GM12878 (cell line): ENCODE results near the gene MORF4L2. TPM values are rescaled to one million over a fixed set of nuclear protein-coding genes. Genes with fewer than 3 reads are reported as not detected.
"Not testable (repeated sequence)": the region's sequence is repeated elsewhere in the genome, so short reads cannot be mapped to it uniquely, and the experiment has no call there.

ENCODE experiments used
- ATAC-seq: fragments of 200-7000 bp; cut with Tn5 transposase; 3 replicates; pipeline ENCODE4 v1.9.1; 2020; ENCODE audit warnings: mild to moderate bottlenecking, moderate library complexity
- BruUV-seq: library from RNA; stranded (reverse); fragments of 400-500 nt; replicated peaks from 2 replicates; lab custom pipeline; 2021; lab: Mats Ljungman, UMichigan
- CTCF ChIA-PET: fragments of 300-600 bp; sonication (Branson Sonifier 250); formaldehyde crosslinking; extraction: SDS; loops from one replicate; lab custom pipeline; 2021; ENCODE audit warnings: inconsistent platforms; lab: Yijun Ruan, JAX
- POLR2A ChIA-PET: fragments of 350-600 bp; formaldehyde crosslinking; extraction: SDS; loops from one replicate; lab custom pipeline; 2021; ENCODE audit warnings: inconsistent platforms; lab: Charles Lee
- RAD21 ChIA-PET: fragments of 300-600 bp; sonication (Branson Sonifier 250); formaldehyde crosslinking; loops from one replicate; lab custom pipeline; 2023; ENCODE audit warnings: antibody characterized with exemption; ENCODE audit not compliant: unreplicated experiment; lab: Charles Lee
- SMC1A ChIA-PET: fragments of 300-600 bp; sonication (Branson Sonifier 250); formaldehyde crosslinking; loops from one replicate; lab custom pipeline; 2023; ENCODE audit not compliant: unreplicated experiment, uncharacterized antibody; lab: Charles Lee
- DNase-seq: peaks from one replicate; pipeline ENCODE4 v3.0.0-alpha.2; 2011; ENCODE audit warnings: low read depth, low spot score
- FAIRE-seq: peaks from 3 replicates; lab custom pipeline; 2011; peaks lifted over from hg19 to GRCh38; lab: Jason Lieb, UNC
- H2AFZ ChIP-seq: 2 replicates; pipeline ENCODE4 v1.6.0; 2011; ENCODE audit warnings: low read depth, low read length, control low read depth; ENCODE audit not compliant: control insufficient read depth
- H3K27ac ChIP-seq: 2 replicates; pipeline ENCODE4 v1.5.1; 2011; ENCODE audit warnings: control low read depth; ENCODE audit not compliant: control insufficient read depth, insufficient read depth
- H3K27me3 ChIP-seq, 2 experiments: replicated peaks in 1 of 2; 2 replicates each; pipeline versions ENCODE4 v1.6.0 to v1.6.1; 2011; ENCODE audit warnings: low read length in 1 of 2; ENCODE audit not compliant: control insufficient read depth in 2 of 2, insufficient read depth in 2 of 2
- H3K36me3 ChIP-seq, 2 experiments: 2 replicates each; pipeline ENCODE4 v1.5.1; 2011; ENCODE audit warnings: low read length in 1 of 2; ENCODE audit not compliant: control insufficient read depth in 2 of 2, insufficient read depth in 2 of 2
- H3K4me1 ChIP-seq: 2 replicates; pipeline ENCODE4 v1.6.1; 2011; ENCODE audit warnings: mild to moderate bottlenecking, low read length, moderate library complexity, mixed read lengths; ENCODE audit not compliant: control insufficient read depth, insufficient read depth
- H3K4me2 ChIP-seq: 2 replicates; pipeline ENCODE4 v1.6.0; 2011; ENCODE audit warnings: control low read depth; ENCODE audit not compliant: control insufficient read depth, insufficient read depth
- H3K4me3 ChIP-seq: fragments of 200-600 bp; sonication (generic); 2 replicates; pipeline ENCODE4 v1.5.1; 2016
- H3K79me2 ChIP-seq: 2 replicates; pipeline ENCODE4 v1.6.0; 2011; ENCODE audit warnings: low read length; ENCODE audit not compliant: control insufficient read depth, insufficient read depth
- H3K9ac ChIP-seq: 2 replicates; pipeline ENCODE4 v1.8.0; 2011; ENCODE audit warnings: low read length, control low read depth, mixed read lengths; ENCODE audit not compliant: control insufficient read depth, insufficient read depth
- H3K9me3 ChIP-seq: replicated peaks from 3 replicates; pipeline ENCODE4 v1.5.1; 2011; ENCODE audit warnings: mild to moderate bottlenecking, low read length; ENCODE audit not compliant: control insufficient read depth, insufficient read depth
- H4K20me1 ChIP-seq: 2 replicates; pipeline ENCODE4 v1.6.0; 2011; ENCODE audit not compliant: control insufficient read depth, insufficient read depth
- DPF2 ChIP-seq: fragments of 450-650 bp; IDR thresholded peaks from 2 replicates; pipeline ENCODE4 v1.6.1; 2017; ENCODE audit warnings: mild to moderate bottlenecking
- JUNB ChIP-seq: IDR thresholded peaks from 2 replicates; pipeline ENCODE4 v1.6.1; 2016; ENCODE audit warnings: antibody characterized with exemption, mild to moderate bottlenecking
- MEF2A ChIP-seq: IDR thresholded peaks from 2 replicates; pipeline ENCODE4 v1.6.1; 2011; ENCODE audit warnings: low read depth, mild to moderate bottlenecking, low read length, moderate library complexity; ENCODE audit not compliant: insufficient read depth
- RAD21 ChIP-seq: IDR thresholded peaks from 2 replicates; pipeline ENCODE4 v1.6.1; 2011; ENCODE audit warnings: mild to moderate bottlenecking, low read depth, low read length, moderate library complexity; ENCODE audit not compliant: insufficient read depth
- TCF12 ChIP-seq: IDR thresholded peaks from 2 replicates; pipeline ENCODE4 v1.6.1; 2011; ENCODE audit warnings: low read depth, mild to moderate bottlenecking, low read length
- ZNF592 ChIP-seq: fragments of 450-650 bp; IDR thresholded peaks from 2 replicates; pipeline ENCODE4 v1.6.1; 2017; ENCODE audit warnings: mild to moderate bottlenecking, moderate library complexity
- WGBS: methylation state at CpG from one replicate; pipeline ENCODE4 v1.1.6; 2016; ENCODE audit warnings: low lambda C conversion rate; ENCODE audit not compliant: insufficient replicate concordance, insufficient coverage; ENCODE audit errors: missing lambda C conversion rate; 5-methylcytosine and 5-hydroxymethylcytosine counted together
- in situ Hi-C: fragments of 300-500 bp; cut with MboI; formaldehyde crosslinking; loops from 9 replicates; pipeline ENCODE4 v1.14.3; 2018; ENCODE audit warnings: mixed read lengths
- intact Hi-C: fragments of 100-400 bp; cut with micrococcal nuclease; formaldehyde crosslinking; loops from one replicate; pipeline ENCODE4 v1.14.2; 2022; ENCODE audit not compliant: unreplicated experiment
- polyA plus RNA-seq, 11 experiments: library from polyadenylated mRNA; depleted of rRNA in 4 of 11; unstranded in 6 of 11; stranded (reverse) in 5 of 11; fragments of >200 nt; fragmentation: Nextera tagmentation in 4 of 11; fragmentation: Illumina TruSeq in 1 of 11; extraction: Ambion mirVana in 4 of 11; extraction: Trizol in 1 of 11; gene quantifications; 1 replicate in 1 of 11; 2 replicates in 10 of 11; pipeline versions ENCODE4 v1.2.1 to v1.2.3, GENCODE V29; 2011 to 2016; ENCODE audit warnings: inconsistent platforms in 2 of 11, missing spikeins in 2 of 11, low read depth in 1 of 11
- total RNA-seq, 4 experiments: library from RNA; depleted of rRNA in 3 of 4; stranded (reverse); fragments of >200 nt in 3 of 4; fragmentation: Illumina TruSeq in 1 of 4; extraction: Trizol in 1 of 4; gene quantifications; 2 replicates each; pipeline versions ENCODE4 v1.2.1 to v1.2.3, GENCODE V29; 2013 to 2021
- TF ChIP-seq, protein P1 (sequence below): IDR thresholded peaks from 2 replicates; pipeline ENCODE4 v1.6.1; 2012; ENCODE audit warnings: low read depth, low read length, improper control_type of control experiment

MORF4L2 gene
- total and polyA plus RNA-seq, 10 of the 15 experiments (the other 5 are each of a cell fraction or from before 2014, with no cell fraction given), result 118 to 311 (median 199) TPM

- TF ChIP-seq ZNF592 (no peak), JUNB (no peak), TCF12 (no peak), DPF2 (no peak), MEF2A (no peak), RAD21 (no peak)
- TF ChIP-seq, protein P1, sequence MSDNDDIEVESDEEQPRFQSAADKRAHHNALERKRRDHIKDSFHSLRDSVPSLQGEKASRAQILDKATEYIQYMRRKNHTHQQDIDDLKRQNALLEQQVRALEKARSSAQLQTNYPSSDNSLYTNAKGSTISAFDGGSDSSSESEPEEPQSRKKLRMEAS, result no peak
These were observed 22.3 kb downstream of the MORF4L2 start (continued) for GRCh38 chrX:103663981-103664762.

DNA sequence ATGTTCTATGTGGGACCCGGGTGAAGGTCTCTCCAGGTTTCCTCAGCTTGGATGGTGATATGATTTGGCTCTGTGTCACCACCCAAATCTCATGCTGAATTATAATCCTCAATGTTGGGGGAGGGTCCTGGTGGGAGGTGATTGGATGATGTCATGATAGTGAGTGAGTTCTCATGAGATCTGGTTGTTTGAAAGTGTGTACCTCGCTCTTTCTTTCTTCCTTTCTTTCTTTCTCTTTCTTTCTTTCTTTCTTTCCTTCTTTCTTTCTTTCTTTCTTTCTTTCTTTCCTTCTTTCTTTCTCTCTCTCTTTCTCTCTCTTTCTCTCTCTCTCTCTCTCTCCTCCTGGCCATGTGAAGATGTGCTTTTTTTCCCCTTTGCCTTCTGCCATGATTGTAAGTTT, 27.0 kb downstream of the MORF4L2 start:
- BruUV-seq, H3K4me3 ChIP-seq, H2AFZ ChIP-seq, H3K79me2 ChIP-seq, H4K20me1 ChIP-seq, intact Hi-C loops, H3K9ac ChIP-seq, H3K4me2 ChIP-seq, POLR2A ChIA-PET, H3K4me1 ChIP-seq, DNase-seq, FAIRE-seq, RAD21 ChIA-PET, H3K27ac ChIP-seq, H3K27me3 ChIP-seq, ATAC-seq, H3K9me3 ChIP-seq, H3K36me3 ChIP-seq, in situ Hi-C loops, SMC1A ChIA-PET: not testable (repeated sequence)
- 38% methylated on average over 2 of the region's 2 CpGs for WGBS
- CTCF ChIA-PET, result interaction anchor here (0.7 kb wide), 1 partner anchor 10 kb away, joined by 3 read pairs; no protein-coding TSS in a partner anchor
